Ovary (tissue), 9 donors: ENCODE data around the gene RFC4. TPM values are rescaled to one million over a fixed set of nuclear protein-coding genes. Genes with fewer than 3 reads are reported as not detected.

Experiments
- DNase-seq, 5 donors: peaks; one replicate each; pipeline ENCODE4 v3.0.0-alpha.2; 2019 to 2020
- H3K27ac ChIP-seq, 2 donors: fragments of 200-600 bp; one replicate each; pipeline versions ENCODE4 v1.5.1 to v1.8.0; 2019 to 2022
- H3K27me3 ChIP-seq: fragments of 200-600 bp; one replicate; pipeline ENCODE4 v1.8.0; 2022
- H3K36me3 ChIP-seq: fragments of 200-600 bp; sonication (generic); one replicate; pipeline ENCODE4 v1.5.1; 2019
- H3K4me1 ChIP-seq: one replicate; pipeline ENCODE4 v1.8.1; 2013; ENCODE audit warnings: mild to moderate bottlenecking, moderate library complexity; ENCODE audit not compliant: insufficient read depth
- H3K4me3 ChIP-seq: fragments of 200-600 bp; sonication (generic); one replicate; pipeline ENCODE4 v1.5.1; 2017
- H3K9me3 ChIP-seq, 2 donors: fragments of 200-600 bp in 1 of 2; sonication (generic) in 1 of 2; one replicate each; pipeline versions ENCODE4 v1.5.1 to v1.8.1; 2013 to 2019; ENCODE audit warnings: mild to moderate bottlenecking in 1 of 2, moderate library complexity in 1 of 2
- CTCF ChIP-seq, 3 donors: fragments of 450-650 bp in 2 of 3; fragments of 200-600 bp in 1 of 3; IDR thresholded peaks; one replicate each; pipeline versions ENCODE4 v1.5.1 to v1.8.0; 2016 to 2022; ENCODE audit warnings: antibody characterized with exemption in 3 of 3, mild to moderate bottlenecking in 1 of 3
- EP300 ChIP-seq: sonication (generic); formaldehyde crosslinking; IDR thresholded peaks from one replicate; pipeline ENCODE4 v1.6.1; 2017; ENCODE audit warnings: antibody characterized with exemption
- POLR2A ChIP-seq: fragments of 450-650 bp; IDR thresholded peaks from one replicate; pipeline ENCODE4 v1.6.1; 2017; ENCODE audit warnings: antibody characterized with exemption, mild to moderate bottlenecking, moderate library complexity
- WGBS, 3 donors: extraction: QIAGEN DNeasy Blood & Tissue Kit in 1 of 3; methylation state at CpG; one replicate each; pipeline versions ENCODE4 v1.1.5 to v1.1.7; 2013 to 2017; 5-methylcytosine and 5-hydroxymethylcytosine counted together
- intact Hi-C, 4 donors: fragments of 100-400 bp; cut with DNase I; formaldehyde crosslinking; loops; one replicate each; pipeline versions ENCODE4 v1.11.0 to v1.15.1; 2022 to 2023
- microRNA counts: library from miRNA; unstranded; fragments of <30 nt; microRNA quantifications from one replicate; lab custom pipeline; 2016
- microRNA-seq, 3 donors: library from miRNA; unstranded; fragments of <30 nt; microRNA quantifications; one replicate each; pipeline versions ENCODE4 to v1.2.0, GENCODE V29; 2019 to 2020
- polyA plus RNA-seq, 2 donors: library from polyadenylated mRNA; stranded (reverse); fragments of 200-250 nt in 1 of 2; fragments of 350-450 nt in 1 of 2; fragmentation: Illumina TruSeq in 1 of 2; extraction: RNeasy Lipid Tissue Mini Kit (QIAGEN cat#74804) in 1 of 2; gene quantifications; one replicate each; pipeline ENCODE4 v1.2.3, GENCODE V29; 2013 to 2014
- small RNA-seq: library from RNA; depleted of rRNA; stranded (forward); fragments of <200 nt; gene quantifications from one replicate; pipeline ENCODE3, GENCODE V24; 2016
- total RNA-seq, 7 donors: library from RNA; depleted of rRNA in 2 of 7; stranded (reverse); fragments of >200 nt in 2 of 7; fragmentation: NEBNext Ultra II Directional in 3 of 7; extraction: Animal tissue kit (Norgen Biotek cat#: 25700) in 3 of 7; gene quantifications; one replicate each; pipeline versions ENCODE4 v1.1.0 to v1.2.4, GENCODE V29; 2016 to 2023
- donor health status: DM: no; HTN: no; CAD: no; lungs with moderate emphysema.
- donor health status: DM: no; HTN: no; CAD: no.
- donor health status: Bipolar disorder and iron deficiency.
- donor health status: DM: yes; HTN: yes; CAD: no.
- donor health status: DM: no; HTN: no; CAD: no.
- donor health status: DM: yes; HTN: yes; CAD: no.

Gene RFC4
- total and polyA plus RNA-seq, 9 donors: 11.9 to 18.6 (median 13.8) TPM

DNA sequence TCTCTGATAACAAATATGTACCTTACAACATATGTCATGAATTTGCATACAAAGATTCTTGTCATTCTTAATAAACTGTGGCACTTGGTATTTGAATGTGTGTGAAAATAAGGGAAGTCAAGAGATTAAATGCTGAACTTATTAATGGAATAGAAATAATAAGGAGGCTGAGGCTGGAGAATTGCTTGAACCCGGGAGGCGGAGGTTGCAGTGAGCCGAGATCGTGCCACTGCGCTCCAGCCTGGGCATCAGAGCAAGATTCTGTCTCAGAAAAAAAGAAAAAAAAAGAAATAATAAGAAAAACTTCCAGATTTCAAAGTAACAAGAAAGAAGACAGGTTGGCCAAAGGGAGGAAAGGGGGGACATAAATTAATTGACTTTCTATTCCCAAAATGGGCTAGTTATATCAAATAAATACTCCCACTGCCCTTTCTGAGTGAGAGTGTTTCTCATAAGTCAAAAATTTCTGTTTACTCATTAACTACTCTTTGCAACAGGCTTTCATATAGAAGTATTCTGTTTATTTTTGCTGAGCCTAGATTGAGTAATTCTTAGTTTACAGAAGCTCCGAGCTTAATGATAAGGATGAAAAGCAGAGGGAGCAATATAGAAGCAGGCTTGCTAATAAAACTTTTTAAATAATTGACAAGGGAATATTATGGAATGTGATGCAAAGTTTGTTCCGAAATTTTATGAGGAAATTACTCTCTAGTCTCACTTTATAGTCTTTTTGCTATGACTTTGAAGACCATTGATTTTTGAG is 63.5 kb downstream of the RFC4 start:
- 69 to 76% (median 73%) methylated on average over 7 of the region's 7 CpGs for WGBS, 3 donors
- DNase-seq: no peak

More for the DNA sequence above, 63.5 kb downstream of the RFC4 start:
- Histone ChIP-seq H3K4me1 (no peaks in the 10 kb centered on the region), H3K36me3 (no peaks in the 10 kb centered on the region), H3K27me3 (no peaks in the 10 kb centered on the region), H3K4me3 (no peak overlapping the region), H3K27ac (no peak overlapping the region), H3K9me3 (no peaks in the 10 kb centered on the region)
- intact Hi-C loops: no loop called here
- TF ChIP-seq POLR2A (no peak), CTCF (IDR thresholded peaks at IDR 0.05) (no peak), EP300 (no peak)

MicroRNAs within 50 kb of the gene (microRNA counts, 767-probe panel; counts per million panel counts)
- 530 counts per million, percentile 78 among the panel's probes with 10 or more counts for microRNA hsa-miR-1248 (lab: Ali Mortazavi, UCI)

Small RNAs within 50 kb of the gene (microRNA-seq; reads per million reads assigned to microRNA genes)
- gene MIR1248: 1.6 to 5.3 (median 4.6) reads per million in 3 donors

Small RNAs within 50 kb of the gene (small RNA-seq; reads per million reads assigned to genes)
- gene RF00092: not detected
- gene RNU6-1105P: not detected
- not detected for gene SNORA4
- gene SNORA63: not detected
- gene SNORA81: not detected
- not detected for gene SNORD2

Other genes with a start within 250 kb of the RFC4 start
- gene TBCCD1, start 239.1 kb downstream of the RFC4 start, total RNA-seq: 10 to 100 TPM in 5 of 7 donors, 1 to 10 TPM in 2; 8.8 to 12.4 (median 10.6) TPM
- gene TBCCD1, start 239.1 kb downstream of the RFC4 start, polyA plus RNA-seq: 10 to 100 TPM in 1 of 2 donors, 1 to 10 TPM in 1; 6.9 to 11.1 TPM
- 10 to 100 TPM; 17.7 to 33.4 (median 22.3) TPM for gene DNAJB11, start 235.8 kb downstream of the RFC4 start, total RNA-seq
- 10 to 100 TPM; 23.8 to 38.2 TPM for gene DNAJB11, start 235.8 kb downstream of the RFC4 start, polyA plus RNA-seq
- gene AHSG, start 193.4 kb downstream of the RFC4 start, total RNA-seq: 1 to 10 TPM in 1 of 7 donors, under 1 TPM in 1, not detected in 5; 0.25 to 1.7 TPM
- not detected for gene AHSG, start 193.4 kb downstream of the RFC4 start, polyA plus RNA-seq
- gene FETUB, start 166.1 kb downstream of the RFC4 start, total RNA-seq: not detected
- not detected for gene FETUB, start 166.1 kb downstream of the RFC4 start, polyA plus RNA-seq
- gene HRG, start 140.5 kb downstream of the RFC4 start, total RNA-seq: under 1 TPM in 1 of 7 donors, not detected in 6; 0.13 TPM
- not detected for gene HRG, start 140.5 kb downstream of the RFC4 start, polyA plus RNA-seq
- under 1 TPM in 3 of 7 donors, not detected in 4; 0.23 to 0.52 (median 0.48) TPM for gene KNG1, start 89.1 kb downstream of the RFC4 start, total RNA-seq
- gene KNG1, start 89.1 kb downstream of the RFC4 start, polyA plus RNA-seq: not detected
- 100 to 1,000 TPM; 347 to 961 (median 629) TPM for gene EIF4A2, start 22.9 kb downstream of the RFC4 start, total RNA-seq
- gene EIF4A2, start 22.9 kb downstream of the RFC4 start, polyA plus RNA-seq: 100 to 1,000 TPM; 774 to 842 TPM
- gene ADIPOQ, start 36.2 kb upstream of the RFC4 start, total RNA-seq: 1 to 10 TPM in 1 of 7 donors, not detected in 6; 1.1 TPM
- gene ADIPOQ, start 36.2 kb upstream of the RFC4 start, polyA plus RNA-seq: 1 to 10 TPM in 1 of 2 donors, not detected in 1; 6.0 TPM
- gene ST6GAL1, start 124.0 kb upstream of the RFC4 start, total RNA-seq: 10 to 100 TPM; 10.6 to 30.2 (median 28.1) TPM
- gene ST6GAL1, start 124.0 kb upstream of the RFC4 start, polyA plus RNA-seq: 10 to 100 TPM; 13.7 to 55.2 TPM